PFSK-1 (cell line): ENCODE measurements around the gene FAM209B.

Source experiments
- FOXP2 ChIP-seq: optimal IDR thresholded peaks from 2 replicates; pipeline ENCODE3; 2011; ENCODE audit warnings: borderline replicate concordance, control low read depth, inconsistent platforms; ENCODE audit not compliant: insufficient read depth; ENCODE audit errors: extremely low read length, extremely low read depth
- POLR2AphosphoS5 ChIP-seq: IDR thresholded peaks from 2 replicates; pipeline ENCODE4 v1.6.1; 2012; ENCODE audit warnings: low read depth, mild to moderate bottlenecking, control low read depth, low read length, moderate library complexity
- REST ChIP-seq, 2 experiments: IDR thresholded peaks; 2 replicates each; pipeline versions ENCODE4 v1.6.1 to v1.8.0; 2011 to 2012; ENCODE audit warnings: low read depth in 2 of 2, low read length in 2 of 2, control low read depth in 1 of 2, inconsistent platforms in 1 of 2, mild to moderate bottlenecking in 1 of 2, moderate library complexity in 1 of 2; ENCODE audit not compliant: insufficient read depth in 1 of 2
- SIN3A ChIP-seq: IDR thresholded peaks from 2 replicates; pipeline ENCODE4 v1.6.1; 2012; ENCODE audit warnings: mild to moderate bottlenecking, low read length, moderate library complexity, borderline replicate concordance; ENCODE audit not compliant: insufficient read depth
- TAF1 ChIP-seq: IDR thresholded peaks from 2 replicates; pipeline ENCODE4 v1.6.1; 2012; ENCODE audit warnings: low read length, control low read depth, borderline replicate concordance; ENCODE audit not compliant: insufficient read depth

FAM209B gene

GRCh38 chr20:56503916-56504315 lies 29.1 kb upstream of the FAM209B start:
- no peak for TF ChIP-seq FOXP2
- TF ChIP-seq REST (IDR thresholded peaks at IDR 0.05; ENCODE audit: insufficient read depth in 1 of 2, low read depth in 2 of 2, low read length in 2 of 2) = no peak

GRCh38 chr20:56504373-56505005 lies 28.6 kb upstream of the FAM209B start:
- TF ChIP-seq REST (IDR thresholded peaks at IDR 0.05; ENCODE audit: insufficient read depth in 1 of 2, low read depth in 2 of 2, low read length in 2 of 2) (no peak), TAF1 (no peak), SIN3A (no peak), FOXP2 (no peak), POLR2AphosphoS5 (no peak)

GRCh38 chr20:56506103-56506502 lies 26.9 kb upstream of the FAM209B start:
- TF ChIP-seq TAF1 (no peak), FOXP2 (no peak), SIN3A (no peak), REST (IDR thresholded peaks at IDR 0.05; ENCODE audit: insufficient read depth in 1 of 2, low read depth in 2 of 2, low read length in 2 of 2) (no peak), POLR2AphosphoS5 (no peak)

- TF ChIP-seq REST (IDR thresholded peaks at IDR 0.05; ENCODE audit: insufficient read depth in 1 of 2, low read depth in 2 of 2, low read length in 2 of 2) = no peak
- TF ChIP-seq TAF1 = no peak
- no peak for TF ChIP-seq POLR2AphosphoS5
- no peak for TF ChIP-seq FOXP2
- no peak for TF ChIP-seq SIN3A
These were observed 21.1 kb upstream of the FAM209B start for GRCh38 chr20:56511926-56512325.
